Gastrocnemius medialis (tissue), 4 donors: Measurements from ENCODE around the gene ZNF761.

Experiments
- POLR2A ChIP-seq, 2 donors: fragments of 450-650 bp; IDR thresholded peaks; one replicate each; pipeline ENCODE4 v1.6.1; 2017; ENCODE audit warnings: antibody characterized with exemption in 2 of 2, mild to moderate bottlenecking in 2 of 2, moderate library complexity in 2 of 2
- TF ChIP-seq, protein P1 (sequence below), 5 experiments: fragments of 450-650 bp in 3 of 5; fragments of 200-600 bp in 2 of 5; sonication (generic) in 2 of 5; IDR thresholded peaks in 4 of 5; conservative IDR thresholded peaks in 1 of 5; 1 replicate in 4 of 5; 2 replicates in 1 of 5; pipeline ENCODE4 v1.5.1; 2016 to 2019; ENCODE audit warnings: antibody characterized with exemption in 5 of 5, mild to moderate bottlenecking in 3 of 5, moderate library complexity in 3 of 5

DNA sequence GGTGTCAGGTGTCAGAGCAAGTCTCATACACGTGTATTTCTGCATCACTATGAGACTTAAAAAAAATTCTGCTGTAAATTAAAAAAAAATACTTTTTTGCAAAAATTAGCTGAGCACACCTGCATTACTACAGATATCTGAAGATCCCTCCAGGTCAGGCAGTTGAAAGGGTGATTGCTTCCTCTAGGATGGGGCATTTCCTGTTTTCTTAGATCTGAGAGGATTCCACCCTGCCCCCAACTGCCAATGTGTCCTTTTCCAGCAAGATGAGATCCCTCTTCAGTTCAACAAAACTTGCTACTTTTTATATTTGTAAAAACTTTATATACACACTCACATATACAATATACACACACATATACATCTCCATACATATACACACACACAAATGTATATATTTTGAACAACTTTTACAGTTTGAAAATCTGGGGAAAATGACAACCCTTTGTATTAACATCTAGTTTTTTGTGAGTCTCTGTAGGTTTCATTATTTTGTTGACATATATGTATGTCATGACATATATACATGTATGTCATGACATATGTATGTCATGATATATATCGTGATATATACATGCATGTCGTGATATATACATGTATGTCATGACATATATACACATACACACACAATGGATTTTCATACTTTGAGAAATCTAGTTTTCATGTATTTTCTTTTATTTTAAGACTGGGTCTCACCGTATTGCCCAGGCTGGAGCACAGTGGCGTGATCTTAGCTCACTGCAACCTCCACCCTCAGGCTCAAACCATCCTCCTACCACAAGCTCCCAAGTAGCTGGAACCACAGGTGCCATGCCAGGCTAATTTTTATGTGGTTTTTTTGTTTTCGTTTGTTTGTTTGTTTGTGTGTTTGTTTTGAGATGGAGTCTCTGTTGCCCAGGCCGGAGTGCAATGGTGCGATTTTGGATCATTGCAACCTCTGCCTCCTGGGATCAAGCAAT lies 53.5 kb downstream of the ZNF761 start:
- TF ChIP-seq POLR2A (IDR thresholded peaks at IDR 0.05): no peak
- TF ChIP-seq, protein P1, sequence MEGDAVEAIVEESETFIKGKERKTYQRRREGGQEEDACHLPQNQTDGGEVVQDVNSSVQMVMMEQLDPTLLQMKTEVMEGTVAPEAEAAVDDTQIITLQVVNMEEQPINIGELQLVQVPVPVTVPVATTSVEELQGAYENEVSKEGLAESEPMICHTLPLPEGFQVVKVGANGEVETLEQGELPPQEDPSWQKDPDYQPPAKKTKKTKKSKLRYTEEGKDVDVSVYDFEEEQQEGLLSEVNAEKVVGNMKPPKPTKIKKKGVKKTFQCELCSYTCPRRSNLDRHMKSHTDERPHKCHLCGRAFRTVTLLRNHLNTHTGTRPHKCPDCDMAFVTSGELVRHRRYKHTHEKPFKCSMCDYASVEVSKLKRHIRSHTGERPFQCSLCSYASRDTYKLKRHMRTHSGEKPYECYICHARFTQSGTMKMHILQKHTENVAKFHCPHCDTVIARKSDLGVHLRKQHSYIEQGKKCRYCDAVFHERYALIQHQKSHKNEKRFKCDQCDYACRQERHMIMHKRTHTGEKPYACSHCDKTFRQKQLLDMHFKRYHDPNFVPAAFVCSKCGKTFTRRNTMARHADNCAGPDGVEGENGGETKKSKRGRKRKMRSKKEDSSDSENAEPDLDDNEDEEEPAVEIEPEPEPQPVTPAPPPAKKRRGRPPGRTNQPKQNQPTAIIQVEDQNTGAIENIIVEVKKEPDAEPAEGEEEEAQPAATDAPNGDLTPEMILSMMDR (IDR thresholded peaks at IDR 0.05 in 4 of 5, conservative IDR thresholded peaks at IDR 0.05 in 1 of 5): no peak
